Endothelial cell of umbilical vein (primary cell): Measurements from ENCODE around the gene DDX17. TPM values are rescaled to one million over a fixed set of nuclear protein-coding genes. Genes with fewer than 3 reads are reported as not detected.

ENCODE experiments used
- BruUV-seq: library from RNA; stranded (reverse); fragments of 400-500 nt; replicated peaks from 2 replicates; lab custom pipeline; 2021; lab: Mats Ljungman, UMichigan
- CTCF ChIA-PET: fragments of 300-600, 350-600 bp; sonication (Branson Sonifier 250); formaldehyde crosslinking; loops from one replicate; lab custom pipeline; 2021; ENCODE audit warnings: antibody characterized with exemption, inconsistent platforms; lab: Charles Lee
- POLR2A ChIA-PET: fragments of 300-600, 350-600 bp; sonication (Branson Sonifier 250); formaldehyde crosslinking; loops from one replicate; lab custom pipeline; 2021; ENCODE audit warnings: antibody characterized with exemption, inconsistent platforms; lab: Charles Lee
- DNase-seq: peaks from one replicate; pipeline ENCODE4 v3.0.0-alpha.2; 2011; ENCODE audit warnings: low read depth, low spot score
- FAIRE-seq: peaks from 2 replicates; lab custom pipeline; 2011; peaks lifted over from hg19 to GRCh38; lab: Jason Lieb, UNC
- H2AFZ ChIP-seq: 2 replicates; pipeline ENCODE4 v1.6.0; 2012; ENCODE audit warnings: low read depth, low read length, control low read depth, inconsistent platforms
- H3K27ac ChIP-seq: 2 replicates; pipeline ENCODE4 v1.5.1; 2011; ENCODE audit warnings: low read depth, mild to moderate bottlenecking, control low read depth, low read length, moderate library complexity; ENCODE audit not compliant: insufficient read depth
- H3K27me3 ChIP-seq, 2 experiments: 2 replicates each; pipeline versions ENCODE4 v1.6.0 to v1.6.1; 2011; ENCODE audit warnings: low read length in 2 of 2, mixed read lengths in 1 of 2; ENCODE audit not compliant: control insufficient read depth in 2 of 2, insufficient read depth in 2 of 2
- H3K36me3 ChIP-seq, 2 experiments: 2 replicates in 1 of 2; 3 replicates in 1 of 2; pipeline ENCODE4 v1.5.1; 2011; ENCODE audit warnings: low read length in 2 of 2, mild to moderate bottlenecking in 1 of 2, moderate library complexity in 1 of 2; ENCODE audit not compliant: control insufficient read depth in 2 of 2, insufficient read depth in 2 of 2; ENCODE audit errors: extremely low read depth in 1 of 2
- H3K4me1 ChIP-seq: 3 replicates; pipeline ENCODE4 v1.5.1; 2011; ENCODE audit warnings: mild to moderate bottlenecking, low read length; ENCODE audit not compliant: control insufficient read depth, insufficient read depth; ENCODE audit errors: extremely low read depth
- H3K4me2 ChIP-seq: 2 replicates; pipeline ENCODE4 v1.6.1; 2011; ENCODE audit warnings: low read length, control low read depth, mixed read lengths; ENCODE audit not compliant: insufficient read depth
- H3K4me3 ChIP-seq, 3 experiments: fragments of 200-600 bp in 1 of 3; sonication (generic), shearing (Covaris generic) in 1 of 3; replicated peaks in 1 of 3; 2 replicates each; pipeline ENCODE4 v1.5.1; 2011 to 2016; ENCODE audit warnings: control low read depth in 3 of 3, low read length in 3 of 3, mild to moderate bottlenecking in 2 of 3, inconsistent platforms in 1 of 3, low read depth in 1 of 3, moderate library complexity in 1 of 3; ENCODE audit not compliant: insufficient read depth in 1 of 3
- H3K79me2 ChIP-seq: 2 replicates; pipeline ENCODE4 v1.6.0; 2012; ENCODE audit warnings: low read length, inconsistent platforms; ENCODE audit not compliant: control insufficient read depth, insufficient read depth
- H3K9ac ChIP-seq: replicated peaks from 2 replicates; pipeline ENCODE3; 2011; ENCODE audit warnings: low read length, control low read depth; ENCODE audit not compliant: insufficient read depth; ENCODE audit errors: extremely low read depth
- H3K9me1 ChIP-seq: replicated peaks from 3 replicates; pipeline ENCODE4 v1.6.0; 2011; ENCODE audit warnings: mild to moderate bottlenecking, low read length; ENCODE audit not compliant: control insufficient read depth, insufficient read depth; ENCODE audit errors: extremely low read depth
- H3K9me3 ChIP-seq: replicated peaks from 2 replicates; pipeline ENCODE4 v1.5.1; 2012; ENCODE audit warnings: low read length, inconsistent platforms; ENCODE audit not compliant: control insufficient read depth, insufficient read depth
- H4K20me1 ChIP-seq: replicated peaks from 2 replicates; pipeline ENCODE3; 2011; ENCODE audit warnings: mild to moderate bottlenecking, low read length; ENCODE audit not compliant: control insufficient read depth, insufficient read depth; ENCODE audit errors: extremely low read depth
- CTCF ChIP-seq, 2 donors: IDR thresholded peaks; 1 replicate in 1 of 2; 2 replicates in 1 of 2; pipeline ENCODE4 v1.5.1; 2011; ENCODE audit warnings: low read length in 2 of 2, mild to moderate bottlenecking in 2 of 2, moderate library complexity in 2 of 2, control low read depth in 1 of 2, inconsistent platforms in 1 of 2, low read depth in 1 of 2; ENCODE audit not compliant: insufficient read depth in 1 of 2; ENCODE audit errors: extremely low read depth in 1 of 2
- EZH2 ChIP-seq: IDR thresholded peaks from 2 replicates; pipeline ENCODE4 v1.6.1; 2012; ENCODE audit warnings: borderline replicate concordance, low read depth, mild to moderate bottlenecking, moderate library complexity, low read length, inconsistent platforms; ENCODE audit not compliant: severe bottlenecking
- FOS ChIP-seq: IDR thresholded peaks from 2 replicates; pipeline ENCODE4 v1.6.1; 2011; ENCODE audit warnings: mild to moderate bottlenecking, low read length, moderate library complexity, borderline replicate concordance; ENCODE audit not compliant: insufficient read depth
- GATA2 ChIP-seq: IDR thresholded peaks from 2 replicates; pipeline ENCODE4 v1.7.0; 2011; ENCODE audit warnings: low read depth, mild to moderate bottlenecking, moderate library complexity, mixed read lengths, low read length; ENCODE audit not compliant: insufficient read length, insufficient read depth
- JUN ChIP-seq: IDR thresholded peaks from 2 replicates; pipeline ENCODE4 v1.6.1; 2011; ENCODE audit warnings: borderline replicate concordance, low read depth; ENCODE audit not compliant: insufficient read length, insufficient read depth
- MAX ChIP-seq: IDR thresholded peaks from 2 replicates; pipeline ENCODE4 v1.6.1; 2011; ENCODE audit not compliant: insufficient read depth, insufficient read length
- MYC ChIP-seq: IDR thresholded peaks from one replicate; pipeline ENCODE4 v1.6.1; 2011; ENCODE audit warnings: mild to moderate bottlenecking, low read depth, low read length
- POLR2A ChIP-seq: IDR thresholded peaks from 2 replicates; pipeline ENCODE4 v1.6.1; 2012; ENCODE audit warnings: low read depth, mild to moderate bottlenecking, control low read depth, low read length
- POLR2AphosphoS5 ChIP-seq: IDR thresholded peaks from 2 replicates; pipeline ENCODE4 v1.6.1; 2012; ENCODE audit warnings: low read depth, mild to moderate bottlenecking, control low read depth, low read length, moderate library complexity; ENCODE audit not compliant: insufficient read depth
- dilution Hi-C: fragments of 300-500 bp; cut with MboI; formaldehyde crosslinking; loops from one replicate; pipeline ENCODE4 v1.15.0; 2019; ENCODE audit warnings: low sequenced_read_pairs; ENCODE audit not compliant: extremely low pct_ligation_motif_present
- intact Hi-C: fragments of 100-400 bp; cut with micrococcal nuclease; formaldehyde crosslinking; loops from one replicate; pipeline ENCODE4 v1.10.0; 2022
- polyA plus RNA-seq, 4 experiments: library from polyadenylated mRNA; depleted of rRNA in 3 of 4; stranded (reverse) in 3 of 4; unstranded in 1 of 4; fragments of >200 nt; gene quantifications; 2 replicates each; pipeline versions ENCODE4 v1.2.1 to v1.2.3, GENCODE V29; 2011 to 2012; ENCODE audit warnings: missing spikeins in 1 of 4
- total RNA-seq: library from RNA; stranded (reverse); gene quantifications from 2 replicates; pipeline ENCODE4 v1.2.3, GENCODE V29; 2021

DDX17 gene
- total and polyA plus RNA-seq, 2 donors (not counting 3 experiments of a cell fraction or from before 2014, with no cell fraction given) = 393 to 402 TPM

GRCh38 chr22:38448945-38449745, 57.0 kb downstream of the DDX17 start:
- no peaks in the 10 kb centered on the region for H3K9me1 ChIP-seq
- no TSS peak for BruUV-seq
- no peak overlapping the region for H2AFZ ChIP-seq
- DNase-seq (no peak), FAIRE-seq (no peak)
- no peaks in the 10 kb centered on the region for H3K4me1 ChIP-seq
- no peaks in the 10 kb centered on the region for H3K9me3 ChIP-seq
- no peak overlapping the region for H3K27ac ChIP-seq
- H3K9ac ChIP-seq = no peak overlapping the region
- TF ChIP-seq FOS (no peak), CTCF (IDR thresholded peaks at IDR 0.05; ENCODE audit: extremely low read depth in 1 of 2, insufficient read depth in 1 of 2, low read depth in 1 of 2, low read length in 2 of 2) (no peak)
- no peak overlapping the region for H3K4me2 ChIP-seq
- CTCF ChIA-PET = interaction anchor here (0.9 kb wide), 1 partner anchor 36 kb away, joined by 3 read pairs; no protein-coding TSS in a partner anchor
- no peaks in the 10 kb centered on the region for H3K79me2 ChIP-seq
- H3K27me3 ChIP-seq = peaks cover 20 to 30% of the 10 kb centered on the region in 2 experiments
- POLR2A ChIA-PET = no interaction called here
- H4K20me1 ChIP-seq = no peaks in the 10 kb centered on the region
- no peak overlapping the region for H3K4me3 ChIP-seq
- intact Hi-C loops (no loop called here), dilution Hi-C loops (no loop called here)
- no peaks in the 10 kb centered on the region for H3K36me3 ChIP-seq

- Histone ChIP-seq H3K4me2 (no peak overlapping the region), H3K27me3 (peaks cover 6 to 13% of the 10 kb centered on the region in 2 experiments), H3K27ac (no peak overlapping the region), H3K79me2 (no peaks in the 10 kb centered on the region), H4K20me1 (no peaks in the 10 kb centered on the region), H3K36me3 (no peaks in the 10 kb centered on the region), H3K9me1 (no peaks in the 10 kb centered on the region), H2AFZ (no peak overlapping the region), H3K4me3 (no peak overlapping the region), H3K4me1 (no peaks in the 10 kb centered on the region), H3K9ac (no peak overlapping the region), H3K9me3 (no peaks in the 10 kb centered on the region)
- no TSS peak for BruUV-seq
- TF ChIP-seq POLR2A (no peak), POLR2AphosphoS5 (no peak), EZH2 (no peak), GATA2 (no peak), JUN (no peak), CTCF (IDR thresholded peaks at IDR 0.05; ENCODE audit: extremely low read depth in 1 of 2, insufficient read depth in 1 of 2, low read depth in 1 of 2, low read length in 2 of 2) (no peak), MAX (no peak), MYC (no peak), FOS (no peak)
- dilution Hi-C loops (no loop called here), intact Hi-C loops (no loop called here)
- ChIA-PET POLR2A (no interaction called here), CTCF (no interaction called here)
- DNase-seq (no peak), FAIRE-seq (no peak)
Observed at GRCh38 chr22:38446018-38446601, 60.0 kb downstream of the DDX17 start.
